HG03558 (cell line): ENCODE measurements around the gene MCRIP1.

Experiments
- ATAC-seq: cut with Tn5 transposase; IDR thresholded peaks from one replicate; pipeline ENCODE4 v1.9.1; 2021; ENCODE audit warnings: moderate number of reproducible peaks; ENCODE audit not compliant: unreplicated experiment; ENCODE audit errors: extremely low read depth

The MCRIP1 gene, protein sequence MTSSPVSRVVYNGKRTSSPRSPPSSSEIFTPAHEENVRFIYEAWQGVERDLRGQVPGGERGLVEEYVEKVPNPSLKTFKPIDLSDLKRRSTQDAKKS

DNA sequence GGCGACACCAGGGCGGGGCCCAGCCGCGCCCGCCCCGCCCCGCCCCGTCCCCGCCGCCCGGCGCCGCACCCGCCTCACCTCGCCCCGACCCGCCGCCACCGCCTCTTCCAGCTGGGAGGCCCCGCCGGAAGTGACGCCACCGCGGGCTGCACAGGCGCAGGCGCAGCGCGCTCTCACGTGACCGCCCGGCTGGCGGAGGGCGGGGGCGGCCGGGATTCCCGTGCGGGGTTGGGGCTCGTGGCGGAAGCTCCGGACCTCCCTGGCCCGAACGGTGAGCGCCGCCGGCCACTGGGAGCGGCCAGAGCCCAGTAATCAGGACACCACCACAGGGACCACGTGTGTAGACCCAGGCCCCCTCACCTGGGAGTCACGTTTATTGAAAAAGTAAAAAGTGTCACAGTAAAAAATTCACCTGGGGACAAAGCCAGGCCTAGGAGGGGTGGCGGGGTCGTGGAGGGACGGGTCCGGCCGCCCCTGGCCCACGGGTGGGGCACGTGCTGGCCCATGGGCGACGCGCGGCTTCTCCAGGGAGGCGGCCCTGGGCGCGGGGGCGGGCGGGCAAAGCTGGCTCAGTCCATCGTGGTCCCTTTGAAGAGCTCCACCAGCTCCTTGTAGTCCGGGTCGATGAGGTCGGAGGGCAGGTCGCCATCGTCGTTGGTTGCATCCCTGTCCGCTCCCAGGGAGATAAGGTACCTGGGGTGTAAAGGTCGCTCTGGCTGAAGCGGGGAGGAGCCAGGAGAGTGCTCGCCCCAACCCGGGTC lies at the start of gene MCRIP1:
MCRIP1 (minus strand) TSS at position 132 of the 761 bp plus-strand sequence. CDS start 8,785 bp downstream, outside the sequence.
- no peak for ATAC-seq

DNA sequence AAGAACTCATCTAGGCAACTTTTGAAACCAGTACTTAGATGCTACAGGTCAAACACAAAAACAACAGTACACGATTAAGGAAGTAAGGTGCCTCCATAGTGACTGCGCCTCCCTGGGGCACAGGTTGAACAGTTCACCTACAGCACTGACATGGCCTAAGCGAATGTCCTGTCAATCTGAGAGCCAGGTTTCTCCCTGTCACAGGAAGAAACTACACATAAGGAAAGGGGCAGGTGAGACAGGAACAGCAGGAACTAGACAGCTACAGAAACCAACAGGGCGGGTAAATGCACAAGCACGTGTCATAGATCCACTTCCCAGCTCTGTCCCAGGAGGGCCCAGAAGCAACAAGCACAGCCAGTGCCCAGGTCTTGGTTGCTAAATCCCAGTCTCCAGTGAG lies 46.0 kb upstream of the MCRIP1 start:
- no peak for ATAC-seq

GRCh38 chr17:81878294-81878693 lies 45.2 kb upstream of the MCRIP1 start:
- ATAC-seq = no peak

- no peak for ATAC-seq
Observed at GRCh38 chr17:81877569-81877968, 44.5 kb upstream of the MCRIP1 start.

DNA sequence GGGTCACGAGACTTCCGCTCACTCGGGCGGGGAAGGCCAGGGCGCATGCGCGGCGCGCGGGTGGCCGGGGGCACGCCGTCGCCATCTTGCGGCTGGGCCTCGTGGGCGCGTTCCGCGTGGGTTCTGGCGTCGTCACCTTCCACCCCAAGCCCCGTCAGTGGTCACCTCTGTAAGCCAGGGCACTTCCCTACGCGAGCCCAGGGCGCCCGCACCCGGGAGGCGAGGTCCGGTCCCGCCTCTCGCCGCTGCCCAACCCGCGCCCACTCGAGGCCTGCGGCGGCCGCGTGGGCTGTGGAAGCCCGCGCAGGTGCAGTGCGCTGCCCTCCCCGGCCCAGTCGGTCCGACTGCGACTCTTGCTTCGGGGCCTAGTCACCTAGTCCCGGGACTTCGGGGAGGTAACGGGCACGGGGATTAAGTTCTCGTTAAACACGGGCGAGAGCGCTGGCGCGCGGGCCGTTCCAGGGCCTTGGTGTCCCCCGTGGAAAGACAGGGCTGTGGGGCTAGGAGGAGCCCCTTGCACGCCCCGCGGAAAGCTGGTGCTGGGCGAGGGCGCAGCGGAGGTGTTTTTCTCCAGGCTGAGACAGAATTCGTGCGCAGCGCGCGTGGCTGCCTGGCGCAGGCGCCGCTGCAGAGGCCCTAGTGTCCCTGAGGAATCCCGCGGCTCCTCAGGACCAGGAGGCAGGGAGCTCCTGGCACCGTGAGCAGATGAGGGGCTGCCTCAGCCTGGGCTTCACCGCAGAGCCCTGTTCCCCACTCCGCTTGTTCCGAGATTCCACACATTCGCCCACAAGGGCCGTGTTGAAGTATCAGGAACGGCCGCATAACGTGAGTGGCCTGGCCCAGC lies 38.5 kb upstream of the MCRIP1 start:
- no peak for ATAC-seq

DNA sequence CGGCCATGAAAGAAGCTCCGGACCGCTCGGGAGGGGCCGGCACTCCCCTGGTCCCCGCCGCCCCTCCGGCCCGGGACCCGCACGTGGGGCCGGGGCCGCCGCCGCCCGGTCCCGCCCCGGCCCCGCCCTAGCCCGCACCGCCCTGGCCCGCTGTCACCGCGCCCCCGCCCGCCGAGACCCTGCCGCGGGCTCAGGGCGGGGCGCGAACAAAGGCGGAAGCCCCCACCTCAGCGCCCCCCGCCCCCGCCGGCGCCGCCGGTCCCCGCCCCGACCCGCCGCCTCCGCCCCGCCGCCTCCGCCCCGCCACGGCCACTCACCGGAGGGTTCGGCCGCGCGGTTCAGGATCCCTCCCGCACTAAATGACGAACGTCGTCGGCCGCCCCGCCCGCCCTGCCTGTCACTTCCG lies 37.9 kb upstream of the MCRIP1 start, which contains the start of gene ARHGDIA:
ARHGDIA (minus strand) TSS at position 357 of the 406 bp plus-strand sequence. CDS start 1,407 bp downstream, outside the sequence.
- no peak for ATAC-seq

DNA sequence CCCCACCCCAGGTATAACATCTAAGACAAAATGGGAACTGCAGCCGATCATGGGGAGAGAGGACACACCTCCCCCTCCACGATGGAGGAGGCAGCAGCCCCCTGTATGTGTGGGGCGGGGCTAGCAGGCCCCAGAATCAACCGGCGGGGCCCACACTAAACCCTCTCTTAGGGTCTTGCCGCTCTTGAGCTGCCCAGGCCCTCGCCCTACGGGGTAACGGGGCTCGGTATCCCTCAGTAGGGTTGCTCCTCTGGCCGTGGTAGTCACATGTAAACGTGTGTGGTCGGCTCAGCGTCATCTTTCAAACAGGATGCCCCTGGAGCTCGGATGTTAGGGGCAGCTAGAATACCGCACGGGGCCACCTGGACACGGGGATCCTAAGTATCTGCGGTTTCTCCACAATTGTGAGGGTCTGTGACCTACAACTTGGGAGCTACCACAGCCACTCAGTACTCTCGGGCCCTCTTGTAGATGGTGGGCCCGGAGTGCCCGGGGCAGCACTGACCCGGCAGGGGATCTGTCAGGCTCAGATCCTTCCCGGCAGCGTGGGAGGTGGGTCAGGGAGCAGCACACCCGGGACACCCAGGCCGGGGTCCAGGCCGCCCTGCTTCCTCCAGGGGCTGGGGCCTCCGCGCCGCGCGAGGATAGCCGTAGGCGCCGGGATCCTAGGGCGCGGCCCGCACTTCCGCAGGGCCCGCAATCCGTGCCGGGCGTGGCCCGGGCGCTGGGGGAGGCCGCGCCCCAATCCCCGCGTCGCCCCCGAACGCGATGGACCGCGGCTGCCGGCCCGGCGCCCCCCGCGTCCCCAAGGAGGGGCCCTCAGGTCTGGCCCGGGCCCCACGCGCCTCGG lies 37.3 kb upstream of the MCRIP1 start:
- no peak for ATAC-seq

DNA sequence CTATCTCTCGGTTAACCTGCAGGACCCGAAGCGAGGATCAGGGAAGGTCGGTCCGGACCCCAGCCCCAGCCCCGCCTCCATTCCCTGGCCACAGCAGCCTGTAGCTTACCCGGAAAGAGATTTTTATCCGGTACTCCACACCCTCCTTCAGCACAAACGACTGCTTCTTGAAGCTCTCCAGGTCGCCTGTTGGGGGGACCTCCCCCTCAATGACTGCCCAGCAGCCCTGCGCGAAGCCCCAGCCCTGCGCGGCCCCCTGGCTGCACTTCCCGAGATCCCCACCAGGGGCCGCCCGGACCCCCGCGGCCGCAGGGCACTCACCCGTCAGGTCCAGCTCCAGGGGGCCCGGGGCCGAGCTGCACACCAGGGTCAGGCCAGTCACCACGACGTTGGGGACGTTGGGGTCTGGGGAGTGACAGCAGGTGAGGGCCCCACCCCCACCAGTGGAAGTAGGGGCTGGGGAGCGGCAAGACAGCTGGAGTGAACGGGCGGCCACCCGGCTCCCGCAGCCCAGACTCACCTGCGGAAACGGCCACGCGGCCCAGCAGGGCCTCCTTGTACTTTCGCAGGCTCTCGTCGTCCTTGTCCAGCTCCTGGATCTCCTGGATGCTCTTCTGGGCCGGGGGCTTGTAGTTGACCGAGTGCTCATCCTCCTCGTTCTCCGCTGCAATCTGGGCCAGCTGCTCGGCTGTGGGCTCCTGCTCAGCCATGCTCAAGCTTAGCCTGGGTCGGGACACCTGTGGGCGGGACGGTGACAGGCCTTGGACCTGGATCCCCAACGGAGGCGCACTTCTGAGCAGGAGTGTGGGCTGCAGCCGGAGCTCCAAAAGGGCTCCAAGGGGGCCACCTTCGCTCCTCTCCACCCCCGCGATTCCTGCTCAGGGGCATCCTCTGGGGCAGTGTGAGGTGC lies 36.4 kb upstream of the MCRIP1 start:
- ATAC-seq = no peak

DNA sequence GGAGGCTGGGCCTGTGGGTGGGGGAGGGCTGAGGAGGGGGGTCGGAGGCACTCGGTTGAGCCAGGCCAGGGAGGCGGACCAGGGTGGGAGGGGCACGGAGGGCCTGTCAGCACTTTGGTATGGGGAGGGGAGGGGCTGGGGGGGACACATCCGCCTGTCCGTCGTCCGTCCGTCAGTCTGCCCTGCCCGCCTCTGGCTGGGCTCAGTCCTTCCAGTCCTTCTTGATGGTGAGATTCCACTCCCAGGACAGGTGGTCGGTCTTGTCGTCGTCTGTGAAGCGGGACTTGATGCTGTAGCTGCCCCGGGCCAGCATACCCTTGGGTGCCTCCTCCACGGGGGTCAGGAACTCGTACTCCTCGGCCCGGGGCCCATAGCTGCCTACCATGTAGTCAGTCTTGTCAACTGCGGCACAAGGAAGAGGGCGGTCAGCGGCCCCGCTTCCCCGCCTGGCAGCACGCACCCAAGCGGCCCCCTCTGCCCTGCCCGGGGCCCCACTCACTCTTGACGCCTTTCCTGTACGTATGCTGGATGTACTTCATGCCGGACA lies 35.7 kb upstream of the MCRIP1 start:
- ATAC-seq = no peak

- ATAC-seq = no peak
Observed at GRCh38 chr17:81867991-81868673, 35.0 kb upstream of the MCRIP1 start.

- no peak for ATAC-seq
Observed at GRCh38 chr17:81867170-81867990, 34.3 kb upstream of the MCRIP1 start.

GRCh38 chr17:81866440-81867169 lies 33.5 kb upstream of the MCRIP1 start:
- ATAC-seq = no peak

DNA sequence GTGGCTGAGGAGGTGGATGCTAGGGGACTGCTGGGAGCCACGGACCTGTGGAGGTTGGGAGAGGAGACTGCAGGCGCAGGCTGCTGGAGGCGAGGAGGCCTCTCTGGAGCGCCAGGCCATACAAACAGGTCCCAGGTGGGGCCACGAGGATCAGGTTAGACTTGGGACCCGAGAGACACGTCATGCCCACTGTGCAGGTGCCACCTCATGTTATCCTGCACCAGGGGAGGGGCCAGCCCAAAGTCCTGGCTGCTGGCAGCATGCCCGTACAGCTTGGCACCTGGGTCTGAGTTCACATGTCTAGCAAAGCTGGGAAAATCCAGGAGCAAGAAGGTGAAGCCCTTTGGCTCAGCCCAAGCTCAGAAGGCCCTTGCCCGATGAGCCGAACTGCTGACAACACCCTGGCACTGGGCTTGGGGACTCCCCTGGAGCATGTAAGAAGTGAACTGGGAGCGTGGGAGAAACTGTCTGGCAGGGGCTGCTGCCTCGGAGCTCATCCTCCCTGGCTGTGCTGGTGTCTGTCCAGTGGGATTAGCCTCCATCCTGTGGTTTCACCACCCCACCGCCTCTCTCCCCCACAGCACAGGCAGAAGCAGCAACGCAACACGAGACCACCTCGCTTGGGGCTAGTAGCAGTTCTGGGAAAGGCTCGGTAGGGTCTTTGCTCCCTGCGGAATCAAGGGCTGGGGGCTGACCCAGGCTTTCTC lies 32.8 kb upstream of the MCRIP1 start:
- no peak for ATAC-seq

GRCh38 chr17:81865358-81865732 lies 32.3 kb upstream of the MCRIP1 start:
- no peak for ATAC-seq

- ATAC-seq = no peak
Observed at GRCh38 chr17:81863833-81864768, 31.0 kb upstream of the MCRIP1 start.
